ENCODE data around the gene KCND3.
A peak's percentile ranks its signal among the peaks of the same experiment; 100 is the strongest.
"Not testable (repeated sequence)": the region's sequence is repeated elsewhere in the genome, so short reads cannot be mapped to it uniquely, and the experiment has no call there.

Gene KCND3

GRCh38 chr1:111801071-111801850 is 188.2 kb downstream of the KCND3 start:
- DNase-seq (ENCODE audit: low read depth), result no peak
- H3K4me3 ChIP-seq (ENCODE audit: low read depth, low read length), result no peak overlapping the region

GRCh38 chr1:111799722-111800121 is 189.7 kb downstream of the KCND3 start:
- DNase-seq (ENCODE audit: low read depth); H3K4me3 ChIP-seq (ENCODE audit: low read depth, low read length): not testable (repeated sequence)

DNA sequence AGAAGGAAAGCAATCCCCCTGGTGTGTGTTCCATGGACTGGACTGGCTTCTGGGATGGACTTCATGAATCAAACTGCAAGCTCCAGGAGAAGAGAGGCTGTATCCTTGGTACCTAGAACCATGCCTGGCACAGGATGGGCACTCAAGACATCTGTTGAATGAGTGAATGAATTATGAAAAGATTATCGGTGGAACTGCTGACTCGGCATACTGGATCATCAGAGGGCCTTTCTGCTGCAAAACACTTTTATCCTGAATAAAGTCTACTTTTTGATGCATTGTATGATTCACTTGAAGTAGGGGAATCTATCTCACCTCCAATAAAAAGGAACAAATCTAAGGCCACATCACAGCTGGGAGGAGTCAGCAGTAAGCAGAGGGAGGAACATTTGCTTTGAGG is 190.9 kb downstream of the KCND3 start:
- no peak overlapping the region for H3K4me3 ChIP-seq (ENCODE audit: low read depth, low read length)
- DNase-seq (ENCODE audit: low read depth), result no peak

DNA sequence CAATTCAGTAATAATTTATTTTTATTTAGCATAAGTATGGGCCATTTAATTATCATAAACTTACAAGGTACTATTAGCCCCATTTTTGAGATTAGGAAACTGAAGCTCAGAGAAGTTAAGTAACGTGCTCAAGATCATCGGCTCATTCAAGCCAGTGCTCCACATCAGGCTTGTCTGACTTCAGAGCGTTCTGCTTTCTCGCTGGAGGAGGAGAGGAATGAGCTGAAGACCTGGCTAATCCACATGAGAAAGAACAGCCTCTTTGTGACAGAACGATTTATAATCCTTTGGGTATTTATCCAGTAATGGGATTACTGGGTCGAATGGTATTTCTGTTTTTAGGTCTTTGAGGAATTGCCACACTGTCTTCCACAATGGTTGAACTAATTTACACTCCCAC is 194.1 kb downstream of the KCND3 start:
- no peak overlapping the region for H3K4me3 ChIP-seq (ENCODE audit: low read depth, low read length)
- no peak for DNase-seq (ENCODE audit: low read depth)

GRCh38 chr1:111793923-111794322 is 195.5 kb downstream of the KCND3 start:
- no peak overlapping the region for H3K4me3 ChIP-seq (ENCODE audit: low read depth, low read length)
- DNase-seq (ENCODE audit: low read depth), result no peak

- H3K4me3 ChIP-seq (ENCODE audit: low read depth, low read length), result no peak overlapping the region
- no peak for DNase-seq (ENCODE audit: low read depth)
Observed at GRCh38 chr1:111792249-111792648, 197.2 kb downstream of the KCND3 start.

DNA sequence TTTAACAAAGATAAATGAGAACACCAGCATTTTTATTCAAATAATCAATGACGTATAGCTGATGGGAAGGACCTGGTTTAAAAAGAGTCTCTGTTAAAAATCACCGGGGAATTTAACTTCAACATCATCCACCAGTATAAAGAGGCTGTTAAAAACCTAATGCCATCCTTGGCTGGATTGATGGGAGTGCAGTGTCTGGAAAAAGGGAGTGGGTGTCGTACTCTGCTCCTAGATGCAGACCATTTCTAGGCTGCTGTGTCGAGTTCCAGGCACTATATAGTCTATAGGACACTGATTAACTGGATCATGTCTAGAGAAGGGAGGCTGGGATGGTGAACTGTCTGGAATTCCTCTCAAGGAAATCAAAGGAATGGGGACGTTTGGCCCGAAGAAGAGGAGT is 197.7 kb downstream of the KCND3 start:
- no peak overlapping the region for H3K4me3 ChIP-seq (ENCODE audit: low read depth, low read length)
- no peak for DNase-seq (ENCODE audit: low read depth)

GRCh38 chr1:111789666-111790316 is 199.7 kb downstream of the KCND3 start:
- peak; percentile 39 for DNase-seq (ENCODE audit: low read depth)
- H3K4me3 ChIP-seq (ENCODE audit: low read depth, low read length), result no peak overlapping the region

DNA sequence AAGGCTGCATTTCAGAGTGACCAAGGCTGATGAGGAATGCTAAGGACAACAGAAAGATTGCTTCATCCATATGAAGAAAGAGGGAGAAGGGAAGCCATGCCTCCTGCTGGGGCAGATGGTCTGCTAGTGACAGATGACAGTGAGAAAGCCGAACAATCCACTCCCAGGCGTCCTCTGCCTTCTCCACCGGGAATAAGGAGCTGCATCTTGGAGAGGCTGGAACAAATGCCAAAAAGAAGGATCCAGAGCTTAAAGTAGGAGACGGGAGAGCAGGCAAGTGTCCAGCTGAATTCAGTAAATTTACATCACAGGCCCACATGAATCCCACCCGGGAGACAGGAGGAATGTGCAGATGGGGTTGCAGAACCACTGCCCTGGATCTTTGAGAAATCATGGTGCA is 200.3 kb downstream of the KCND3 start:
- DNase-seq (ENCODE audit: low read depth), result peak; percentile 7
- no peak overlapping the region for H3K4me3 ChIP-seq (ENCODE audit: low read depth, low read length)

DNA sequence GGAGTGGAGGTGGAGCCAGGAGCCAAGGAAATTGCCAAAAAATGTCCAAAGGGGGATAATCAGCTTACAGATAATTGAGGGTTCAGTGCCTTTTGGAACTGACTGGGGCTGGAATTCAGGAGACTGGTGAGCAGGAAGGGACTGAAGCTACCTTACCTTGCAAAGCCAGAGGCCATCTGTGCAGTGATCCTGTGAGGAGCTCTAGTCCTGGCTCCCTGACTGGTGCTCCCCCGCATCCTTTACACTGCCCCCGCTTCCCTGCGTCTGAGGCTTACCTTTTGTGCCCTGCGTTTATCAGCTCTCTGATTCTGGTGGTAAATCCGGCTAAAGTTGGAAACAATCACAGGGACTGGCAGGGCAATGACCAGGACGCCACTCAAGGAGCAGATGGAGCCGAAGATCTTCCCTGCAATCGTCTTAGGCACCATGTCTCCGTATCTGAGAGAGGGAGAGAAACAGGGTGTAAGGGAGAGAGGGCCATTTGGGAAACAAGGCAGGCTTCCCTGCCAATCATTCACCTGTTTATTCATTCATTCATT is 202.7 kb downstream of the KCND3 start:
- DNase-seq (ENCODE audit: low read depth), result no peak

GRCh38 chr1:111784273-111784901 is 205.1 kb downstream of the KCND3 start:
- DNase-seq (ENCODE audit: low read depth), result no peak
- H3K4me3 ChIP-seq (ENCODE audit: low read depth, low read length), result no peak overlapping the region

More for the DNA sequence above, 202.7 kb downstream of the KCND3 start:
- H3K4me3 ChIP-seq (ENCODE audit: low read depth, low read length), result no peak overlapping the region

DNA sequence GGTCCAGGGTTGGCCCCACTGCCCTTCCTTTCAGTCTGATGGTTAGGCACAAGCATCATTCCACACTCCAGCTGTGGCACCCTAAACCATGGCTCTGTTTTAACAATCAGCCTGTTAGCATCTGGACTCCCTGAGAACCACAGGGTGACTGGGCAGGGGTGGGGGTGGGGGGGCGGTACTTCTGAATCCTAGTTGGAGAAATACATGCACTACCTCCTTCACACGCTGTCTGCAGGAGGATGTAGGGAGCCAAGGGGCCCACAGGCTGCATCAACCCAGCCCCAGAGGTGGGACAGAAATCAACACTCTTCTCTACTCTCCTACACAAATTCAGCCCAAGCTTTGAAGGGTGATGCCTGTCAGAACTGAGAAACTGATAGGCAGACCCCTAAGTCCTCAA is 209.9 kb downstream of the KCND3 start:
- no peak overlapping the region for H3K4me3 ChIP-seq (ENCODE audit: low read depth, low read length)
- no peak for DNase-seq (ENCODE audit: low read depth)

GRCh38 chr1:111778541-111779051 is 210.9 kb downstream of the KCND3 start:
- no peak overlapping the region for H3K4me3 ChIP-seq (ENCODE audit: low read depth, low read length)

DNA sequence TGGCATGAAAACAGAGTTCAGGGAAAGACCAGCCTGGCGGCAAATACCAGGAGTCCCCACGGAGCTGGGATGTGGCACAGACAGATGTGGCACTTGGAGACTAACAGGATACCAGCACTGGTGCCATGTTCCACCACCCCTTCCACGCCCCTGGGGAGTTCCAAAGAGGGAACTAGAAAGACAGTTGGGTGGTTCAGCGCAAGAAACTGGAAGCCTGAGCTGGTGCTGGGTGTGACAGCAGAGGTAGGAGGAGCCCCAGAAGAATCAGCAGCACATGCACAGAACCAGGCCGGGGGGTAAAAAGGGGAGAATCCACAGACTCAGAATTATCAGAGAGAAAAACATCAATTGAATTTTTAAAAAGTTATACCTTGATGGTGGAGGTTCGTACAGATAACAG is 211.4 kb downstream of the KCND3 start:
- DNase-seq (ENCODE audit: low read depth), result no peak
- H3K4me3 ChIP-seq (ENCODE audit: low read depth, low read length), result no peak overlapping the region

More at GRCh38 chr1:111778541-111779051, 210.9 kb downstream of the KCND3 start:
- no peak for DNase-seq (ENCODE audit: low read depth)

DNA sequence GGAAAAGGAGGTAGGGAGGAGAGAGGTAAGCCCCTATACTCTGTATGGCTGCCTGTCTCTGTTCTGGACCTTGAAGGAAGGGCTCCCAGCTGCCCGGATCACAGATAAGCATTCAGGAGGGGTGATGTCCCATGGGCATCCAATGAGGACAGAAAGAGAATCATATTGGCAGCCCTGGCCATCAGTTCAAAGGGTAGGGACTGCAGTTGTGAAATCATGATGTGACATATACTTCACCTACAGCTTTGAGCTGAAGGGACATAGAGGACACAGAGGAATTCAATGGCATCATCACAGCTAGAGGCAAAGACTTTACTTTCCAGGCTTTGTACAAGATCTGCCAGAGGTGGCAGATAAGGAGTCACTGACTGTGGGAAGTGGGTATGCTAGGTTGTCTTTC is 212.2 kb downstream of the KCND3 start:
- no peak overlapping the region for H3K4me3 ChIP-seq (ENCODE audit: low read depth, low read length)
- DNase-seq (ENCODE audit: low read depth), result no peak

DNA sequence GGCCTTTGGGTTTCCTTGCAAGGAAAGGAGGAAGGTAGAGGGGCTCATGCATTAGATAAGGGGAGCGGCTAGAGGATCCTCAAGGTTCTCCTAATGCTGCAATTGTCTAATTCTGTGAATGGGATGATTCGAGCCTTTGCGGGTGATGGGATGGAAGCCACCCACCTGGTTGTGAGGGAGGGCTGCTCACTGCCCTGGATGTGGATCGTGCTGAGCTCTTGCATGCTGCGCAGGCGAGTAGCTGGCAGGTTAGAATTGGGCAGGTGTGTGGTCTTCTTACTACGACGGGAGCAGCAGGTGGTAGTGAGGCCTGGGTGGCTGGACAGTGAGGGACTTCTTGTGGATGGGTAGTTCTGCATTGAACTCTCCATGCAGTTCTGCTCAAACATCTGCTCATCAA is 212.6 kb downstream of the KCND3 start:
- no peak overlapping the region for H3K4me3 ChIP-seq (ENCODE audit: low read depth, low read length)
- no peak for DNase-seq (ENCODE audit: low read depth)

DNA sequence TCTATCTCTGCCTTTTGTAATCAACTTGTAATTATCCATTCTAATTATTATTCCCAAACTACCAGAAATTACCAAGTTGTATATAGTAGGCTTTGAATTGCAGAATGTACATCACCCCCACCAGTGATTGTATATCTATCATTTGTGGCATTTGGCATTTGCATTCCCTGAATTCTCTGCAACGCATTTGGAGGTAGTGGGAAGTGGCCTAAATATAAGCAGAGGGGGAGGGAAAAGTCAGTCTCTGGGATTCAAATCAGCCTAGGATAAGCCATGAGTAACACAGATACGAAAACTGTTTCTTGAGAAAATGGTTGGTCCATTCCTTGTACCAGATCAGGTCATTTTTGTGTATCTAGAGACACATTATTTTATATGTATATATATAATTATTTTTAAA is 213.1 kb downstream of the KCND3 start:
- DNase-seq (ENCODE audit: low read depth), result no peak
- H3K4me3 ChIP-seq (ENCODE audit: low read depth, low read length), result no peak overlapping the region

DNA sequence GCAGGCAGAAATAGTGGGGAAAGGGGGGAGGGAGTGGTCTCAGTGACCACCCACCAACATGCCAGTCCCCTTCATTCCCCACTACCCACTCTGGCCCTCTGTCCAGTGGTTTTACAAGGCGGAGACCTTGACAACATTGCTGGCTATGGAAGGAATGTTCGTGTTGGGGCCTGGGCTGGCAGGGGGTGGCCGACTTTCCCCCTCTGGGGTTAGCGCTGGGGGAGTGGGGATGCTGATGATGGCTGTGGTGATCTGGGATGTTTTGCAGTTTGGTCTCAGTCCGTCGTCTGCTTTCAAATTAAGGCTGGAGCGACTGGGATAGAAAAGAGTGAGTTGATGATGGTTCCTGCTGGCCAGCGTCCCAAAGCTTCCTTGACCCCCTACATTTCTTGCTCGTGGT is 213.5 kb downstream of the KCND3 start:
- H3K4me3 ChIP-seq (ENCODE audit: low read depth, low read length), result no peak overlapping the region
- no peak for DNase-seq (ENCODE audit: low read depth)

GRCh38 chr1:111770916-111771315 is 218.6 kb downstream of the KCND3 start:
- no peak overlapping the region for H3K4me3 ChIP-seq (ENCODE audit: low read depth, low read length)
- no peak for DNase-seq (ENCODE audit: low read depth)

- DNase-seq (ENCODE audit: low read depth), result peak; percentile 32
Observed at GRCh38 chr1:111769517-111770146, 219.8 kb downstream of the KCND3 start.

More at GRCh38 chr1:111769517-111770146, 219.8 kb downstream of the KCND3 start:
- no peak overlapping the region for H3K4me3 ChIP-seq (ENCODE audit: low read depth, low read length)
